A549 (cell line): Measurements from ENCODE around the gene MACC1.

Experiments used
- EHMT2 ChIP-seq: fragments of 200-600 bp; sonication (generic); IDR thresholded peaks from 2 replicates; pipeline ENCODE4 v1.6.1; 2016; ENCODE audit warnings: antibody characterized with exemption, low read depth, mild to moderate bottlenecking, moderate library complexity
- JUNB ChIP-seq: fragments of >200 bp; sonication (Bioruptor Twin); formaldehyde crosslinking; IDR thresholded peaks from 2 replicates; pipeline ENCODE4 v1.6.1; 2016
- POLR2A ChIP-seq: IDR thresholded peaks from 2 replicates; pipeline ENCODE4 v1.6.1; 2012; ENCODE audit warnings: mild to moderate bottlenecking, low read length
- TF ChIP-seq, protein P1 (sequence below): fragments of >200 bp; sonication (Bioruptor Twin); formaldehyde crosslinking; IDR thresholded peaks from 3 replicates; pipeline ENCODE4 v1.5.1; 2016

GRCh38 chr7:20238754-20239324 lies 21.7 kb upstream of the MACC1 start:
- TF ChIP-seq, protein P1, sequence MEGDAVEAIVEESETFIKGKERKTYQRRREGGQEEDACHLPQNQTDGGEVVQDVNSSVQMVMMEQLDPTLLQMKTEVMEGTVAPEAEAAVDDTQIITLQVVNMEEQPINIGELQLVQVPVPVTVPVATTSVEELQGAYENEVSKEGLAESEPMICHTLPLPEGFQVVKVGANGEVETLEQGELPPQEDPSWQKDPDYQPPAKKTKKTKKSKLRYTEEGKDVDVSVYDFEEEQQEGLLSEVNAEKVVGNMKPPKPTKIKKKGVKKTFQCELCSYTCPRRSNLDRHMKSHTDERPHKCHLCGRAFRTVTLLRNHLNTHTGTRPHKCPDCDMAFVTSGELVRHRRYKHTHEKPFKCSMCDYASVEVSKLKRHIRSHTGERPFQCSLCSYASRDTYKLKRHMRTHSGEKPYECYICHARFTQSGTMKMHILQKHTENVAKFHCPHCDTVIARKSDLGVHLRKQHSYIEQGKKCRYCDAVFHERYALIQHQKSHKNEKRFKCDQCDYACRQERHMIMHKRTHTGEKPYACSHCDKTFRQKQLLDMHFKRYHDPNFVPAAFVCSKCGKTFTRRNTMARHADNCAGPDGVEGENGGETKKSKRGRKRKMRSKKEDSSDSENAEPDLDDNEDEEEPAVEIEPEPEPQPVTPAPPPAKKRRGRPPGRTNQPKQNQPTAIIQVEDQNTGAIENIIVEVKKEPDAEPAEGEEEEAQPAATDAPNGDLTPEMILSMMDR: no peak
- TF ChIP-seq POLR2A (no peak), EHMT2 (no peak), JUNB (no peak)
